ENCODE results near the gene SOX6.

DNA sequence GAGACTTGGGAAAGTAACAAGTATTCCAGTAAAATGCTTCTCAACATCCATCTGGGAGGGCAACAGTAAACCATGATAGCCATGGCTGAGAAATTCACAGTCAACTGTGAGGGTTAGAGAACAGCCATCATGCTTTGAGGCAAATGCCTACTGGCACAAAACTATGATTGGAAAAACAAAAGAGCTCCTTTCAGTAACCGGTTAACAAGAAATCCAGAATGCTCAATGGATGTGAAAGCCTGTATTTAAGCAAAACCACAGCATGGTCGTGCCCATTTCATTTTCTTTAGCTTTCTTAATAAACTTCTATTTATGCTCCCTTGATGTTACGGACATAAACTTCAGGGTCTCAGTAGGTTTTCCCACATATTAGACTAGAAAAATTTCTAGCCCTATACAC is 139.5 kb downstream of the SOX6 start:
- TF ChIP-seq, protein P1, sequence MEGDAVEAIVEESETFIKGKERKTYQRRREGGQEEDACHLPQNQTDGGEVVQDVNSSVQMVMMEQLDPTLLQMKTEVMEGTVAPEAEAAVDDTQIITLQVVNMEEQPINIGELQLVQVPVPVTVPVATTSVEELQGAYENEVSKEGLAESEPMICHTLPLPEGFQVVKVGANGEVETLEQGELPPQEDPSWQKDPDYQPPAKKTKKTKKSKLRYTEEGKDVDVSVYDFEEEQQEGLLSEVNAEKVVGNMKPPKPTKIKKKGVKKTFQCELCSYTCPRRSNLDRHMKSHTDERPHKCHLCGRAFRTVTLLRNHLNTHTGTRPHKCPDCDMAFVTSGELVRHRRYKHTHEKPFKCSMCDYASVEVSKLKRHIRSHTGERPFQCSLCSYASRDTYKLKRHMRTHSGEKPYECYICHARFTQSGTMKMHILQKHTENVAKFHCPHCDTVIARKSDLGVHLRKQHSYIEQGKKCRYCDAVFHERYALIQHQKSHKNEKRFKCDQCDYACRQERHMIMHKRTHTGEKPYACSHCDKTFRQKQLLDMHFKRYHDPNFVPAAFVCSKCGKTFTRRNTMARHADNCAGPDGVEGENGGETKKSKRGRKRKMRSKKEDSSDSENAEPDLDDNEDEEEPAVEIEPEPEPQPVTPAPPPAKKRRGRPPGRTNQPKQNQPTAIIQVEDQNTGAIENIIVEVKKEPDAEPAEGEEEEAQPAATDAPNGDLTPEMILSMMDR (IDR thresholded peaks at IDR 0.05) = no peak
- no peak for TF ChIP-seq POLR2A (IDR thresholded peaks at IDR 0.05)
